GM18907 (cell line): Measurements from ENCODE around the gene SIN3B.

Experiments used
- ATAC-seq: cut with Tn5 transposase; IDR thresholded peaks from one replicate; pipeline ENCODE4 v1.9.1; 2021; ENCODE audit warnings: mild to moderate bottlenecking, moderate library complexity; ENCODE audit not compliant: unreplicated experiment

Gene SIN3B

GRCh38 chr19:16888629-16889365, 59.6 kb downstream of the SIN3B start, which contains the start of gene F2RL3:
TSS of gene F2RL3 (plus strand) at chr19:16888999. CDS start at chr19:16889190, 191 bp downstream.
- ATAC-seq = peak; percentile 51

- ATAC-seq = peak; percentile 1
Observed at GRCh38 chr19:16889366-16889882, 60.2 kb downstream of the SIN3B start.

- no peak for ATAC-seq
Observed at GRCh38 chr19:16889883-16890460, 60.8 kb downstream of the SIN3B start.

GRCh38 chr19:16890461-16891184, 61.4 kb downstream of the SIN3B start:
- no peak for ATAC-seq

GRCh38 chr19:16891696-16892382, 62.6 kb downstream of the SIN3B start:
- no peak for ATAC-seq

DNA sequence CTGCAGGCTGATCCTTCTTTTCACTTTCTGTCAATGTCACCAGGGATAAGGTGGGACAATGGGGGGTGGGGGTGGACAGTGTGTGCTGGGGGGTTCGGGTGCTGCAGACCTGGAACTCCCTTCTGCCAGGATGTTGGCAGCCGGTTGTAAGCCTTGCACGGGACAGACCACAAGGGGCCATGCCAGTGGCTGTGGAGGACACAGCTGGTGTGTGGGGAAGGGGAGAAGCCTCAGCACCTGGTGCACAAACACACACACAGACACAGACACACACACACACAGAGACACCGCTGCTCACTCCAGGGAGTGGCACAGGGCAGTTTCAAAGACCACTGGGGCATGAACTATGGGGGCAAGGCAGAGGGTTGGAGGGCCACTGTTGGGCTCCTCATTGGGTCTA, 63.2 kb downstream of the SIN3B start:
- ATAC-seq = no peak

DNA sequence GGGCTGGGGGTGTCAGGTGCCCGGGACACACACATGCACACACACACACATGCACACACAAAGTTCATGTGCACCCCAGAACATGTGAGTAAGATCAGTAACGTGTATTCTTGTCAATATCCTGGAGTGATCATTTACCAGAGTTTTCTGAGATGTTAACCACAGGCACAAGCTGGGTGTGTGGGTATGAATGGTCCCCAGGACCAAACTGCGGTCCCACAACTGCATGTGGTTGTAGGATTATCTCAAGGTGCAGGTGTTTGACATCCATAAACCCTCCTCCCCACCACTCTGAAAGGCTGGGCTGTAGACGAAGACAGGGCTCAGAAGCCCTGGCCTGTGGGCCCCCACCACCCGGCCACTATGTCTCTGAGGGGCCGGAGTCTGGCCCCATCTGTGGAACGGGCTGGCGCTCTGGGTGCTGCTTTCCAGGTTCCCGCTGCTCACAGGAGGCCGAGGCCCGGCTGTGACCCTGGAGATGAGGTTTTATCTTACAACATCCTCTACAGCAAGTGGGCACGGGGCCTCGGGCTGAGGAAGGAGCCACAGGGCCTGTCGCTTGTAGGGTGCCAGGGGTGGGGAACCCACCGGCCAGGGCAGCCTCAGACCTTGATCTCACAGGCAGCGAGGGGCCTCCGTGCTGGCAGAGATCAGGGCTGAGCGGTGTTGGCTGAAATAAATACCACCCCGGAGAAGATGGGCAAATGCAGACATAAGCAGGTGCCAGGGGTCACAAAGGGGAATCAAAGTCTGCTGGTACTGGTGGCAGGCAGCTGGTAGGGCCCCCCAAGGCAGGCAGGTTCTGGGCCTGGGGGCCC, 63.9 kb downstream of the SIN3B start:
- no peak for ATAC-seq

- no peak for ATAC-seq
Observed at GRCh38 chr19:16893686-16893989, 64.4 kb downstream of the SIN3B start.

DNA sequence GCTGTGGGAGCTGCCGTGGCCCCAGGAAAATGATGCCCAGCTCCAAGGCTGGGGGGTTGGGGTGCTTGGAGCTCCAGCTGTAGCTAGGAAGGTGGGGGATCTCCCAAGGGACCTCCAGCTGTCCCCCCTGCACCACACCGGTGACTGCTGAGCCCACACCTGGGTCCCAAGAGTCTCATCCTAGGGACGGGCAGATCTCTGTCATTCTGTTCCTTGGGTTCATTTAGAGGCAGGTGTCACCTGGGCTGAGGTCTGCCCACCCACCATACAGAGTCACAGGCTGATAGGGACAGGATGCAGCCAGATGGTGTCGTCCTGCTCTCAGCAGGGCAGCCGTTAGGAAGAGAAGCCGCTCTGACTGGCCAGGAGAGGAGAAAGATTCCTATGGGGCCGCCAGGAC, 64.9 kb downstream of the SIN3B start:
- no peak for ATAC-seq

GRCh38 chr19:16895467-16896145, 66.4 kb downstream of the SIN3B start:
- ATAC-seq = no peak

DNA sequence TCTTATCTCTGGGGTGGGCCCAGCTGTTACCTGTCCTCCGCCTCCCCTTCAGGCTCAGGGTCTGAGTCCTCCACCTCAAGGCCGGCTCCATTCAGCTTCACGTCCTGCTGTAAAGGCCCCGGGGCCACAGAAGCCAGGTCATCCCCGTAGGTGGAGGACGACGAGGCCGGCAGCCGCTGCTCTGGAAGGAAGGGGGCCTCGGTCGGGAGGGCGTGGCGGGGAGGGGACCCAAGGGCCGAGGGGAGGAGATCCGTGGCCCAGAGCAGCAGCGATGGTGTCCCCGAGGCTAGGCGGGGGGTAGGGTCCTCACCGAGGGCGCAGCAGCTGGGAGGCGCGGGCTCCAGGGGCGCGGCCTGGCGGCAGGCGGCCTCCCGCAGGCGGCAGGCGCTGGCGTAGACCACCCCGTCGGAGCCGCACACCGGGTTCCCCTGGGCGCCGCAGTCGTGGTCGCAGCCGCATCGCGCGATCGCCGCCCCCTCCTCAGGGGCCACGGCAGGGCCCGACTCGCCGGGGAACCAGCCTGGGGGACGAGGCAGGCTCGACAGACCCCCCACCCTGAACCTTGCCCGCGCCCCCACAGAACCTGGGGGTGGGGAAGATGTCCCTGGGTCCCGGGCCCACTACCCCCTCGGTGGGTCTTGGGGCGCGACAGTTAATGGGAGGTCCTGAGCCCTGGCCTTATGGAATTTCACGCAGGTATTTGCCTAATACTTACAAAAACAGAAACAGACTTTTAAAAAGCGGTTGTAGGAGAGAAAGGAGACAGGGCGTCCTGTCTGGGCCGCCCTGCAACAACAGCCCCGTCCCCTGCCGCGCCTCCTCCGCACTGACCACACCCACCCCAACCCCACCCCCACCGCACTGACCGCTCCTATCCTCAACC, 67.2 kb downstream of the SIN3B start:
- no peak for ATAC-seq

DNA sequence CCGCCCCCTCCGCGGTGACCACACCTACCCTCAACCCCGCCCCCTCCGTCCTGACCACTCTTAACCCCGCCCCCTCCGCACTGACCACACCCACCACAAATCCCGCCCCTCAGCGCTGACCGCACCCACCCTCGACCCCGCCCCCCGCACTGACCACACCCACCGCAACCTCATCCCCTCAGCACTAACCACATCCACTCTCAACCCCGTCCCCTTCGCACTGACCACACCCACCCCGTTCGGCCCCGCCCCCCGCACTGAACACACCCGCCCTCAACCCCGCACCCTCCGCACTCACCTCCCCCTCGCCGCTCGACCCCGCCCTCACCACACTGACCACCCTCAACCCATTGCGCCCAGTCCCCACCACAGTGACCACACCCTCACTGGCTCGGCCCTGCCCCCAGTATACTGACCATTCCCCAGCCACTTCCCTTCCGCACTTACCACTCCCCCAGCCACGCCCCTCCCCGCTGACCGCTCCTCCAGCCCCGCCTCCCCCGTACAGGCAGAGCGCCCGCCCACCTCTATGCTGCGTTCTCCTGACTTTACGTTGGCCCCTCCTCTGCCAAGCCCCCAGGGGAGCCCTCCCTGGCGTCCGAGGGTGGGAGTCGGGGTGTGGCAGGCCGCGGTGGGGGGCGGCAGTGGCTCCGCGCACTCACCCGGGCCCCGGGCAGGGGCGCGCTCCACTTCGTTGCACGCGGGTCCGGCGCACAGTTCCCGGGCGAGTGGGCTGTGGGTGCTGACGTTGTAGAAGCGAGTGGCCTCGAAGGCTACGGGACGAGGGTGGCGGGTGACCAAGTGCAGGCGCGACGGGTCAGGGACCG, 68.0 kb downstream of the SIN3B start:
- ATAC-seq = peak; percentile 46

GRCh38 chr19:16897856-16898161, 68.6 kb downstream of the SIN3B start:
- no peak for ATAC-seq

DNA sequence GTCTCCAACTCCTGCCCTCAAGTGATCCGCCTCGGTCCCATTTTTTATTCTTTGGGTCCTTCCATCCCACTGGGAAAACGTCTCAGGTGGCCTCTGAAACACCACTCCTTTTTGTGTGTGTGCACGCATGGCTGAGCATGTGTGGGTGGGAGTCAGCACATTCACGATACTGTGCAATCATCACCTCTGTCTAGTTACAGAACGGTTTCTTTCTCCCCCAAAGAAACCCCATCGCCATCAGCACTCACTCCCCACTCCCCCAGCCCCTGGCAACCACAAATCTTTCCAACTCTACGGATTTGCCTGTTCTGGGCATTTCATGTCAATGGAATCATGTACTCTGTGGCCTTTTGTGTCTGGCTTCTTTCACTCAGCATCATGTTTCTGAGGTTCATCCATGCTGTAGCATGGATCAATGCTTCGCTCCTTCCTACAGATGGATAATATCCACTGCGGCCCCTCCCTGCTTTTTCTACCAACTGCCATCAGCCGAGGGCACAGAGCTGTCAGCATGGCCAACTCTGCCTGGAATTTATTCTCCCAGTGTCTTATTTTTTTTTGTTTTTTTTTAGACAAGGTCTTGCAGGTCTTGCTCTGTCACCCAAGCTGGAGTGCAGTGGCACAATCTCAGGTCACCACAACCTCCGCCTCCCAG, 69.3 kb downstream of the SIN3B start:
- ATAC-seq = no peak

GRCh38 chr19:16899566-16900075, 70.4 kb downstream of the SIN3B start:
- ATAC-seq = no peak

GRCh38 chr19:16901491-16902175, 72.4 kb downstream of the SIN3B start:
- ATAC-seq = no peak

GRCh38 chr19:16902545-16902944, 73.3 kb downstream of the SIN3B start:
- ATAC-seq = no peak
